GM23338 (cell line): ENCODE results near the gene MORC1. TPM values are rescaled to one million over a fixed set of nuclear protein-coding genes. Genes with fewer than 3 reads are reported as not detected.

ENCODE experiments used
- ATAC-seq: fragments of 200-7000 bp; cut with Tn5 transposase; 3 replicates; pipeline ENCODE4 v1.9.1; 2020
- DNase-seq: peaks from one replicate; pipeline ENCODE4 v3.0.0-alpha.2; 2015; ENCODE audit warnings: low spot score
- H2AFZ ChIP-seq: fragments of 200-600 bp; sonication (generic); 2 replicates; pipeline ENCODE4 v1.8.0; 2016; ENCODE audit warnings: antibody characterized with exemption, mild to moderate bottlenecking, moderate library complexity
- H3F3A ChIP-seq: fragments of 200-600 bp; sonication (generic); replicated peaks from 2 replicates; pipeline ENCODE4 v1.8.0; 2017; ENCODE audit warnings: antibody characterized with exemption, mixed run types, low read depth
- H3K27ac ChIP-seq: fragments of 200-600 bp; sonication (generic); 2 replicates; pipeline ENCODE4 v1.6.1; 2016; ENCODE audit warnings: low read depth
- H3K27me3 ChIP-seq: fragments of 200-600 bp; sonication (generic); 2 replicates; pipeline ENCODE4 v1.8.0; 2016; ENCODE audit warnings: mild to moderate bottlenecking, mixed run types, moderate library complexity; ENCODE audit not compliant: insufficient read depth
- H3K36me3 ChIP-seq: fragments of 200-600 bp; sonication (generic); 2 replicates; pipeline ENCODE4 v1.8.0; 2016; ENCODE audit warnings: mild to moderate bottlenecking; ENCODE audit not compliant: insufficient read depth
- H3K4me1 ChIP-seq: fragments of 200-600 bp; sonication (generic); 2 replicates; pipeline ENCODE4 v1.8.0; 2016; ENCODE audit warnings: mild to moderate bottlenecking, moderate library complexity; ENCODE audit not compliant: insufficient read depth
- H3K4me2 ChIP-seq: fragments of 200-600 bp; sonication (generic); 2 replicates; pipeline ENCODE4 v1.7.1; 2017; ENCODE audit warnings: mixed run types
- H3K4me3 ChIP-seq: fragments of 200-600 bp; sonication (generic); 2 replicates; pipeline ENCODE4 v1.6.1; 2016; ENCODE audit warnings: mixed run types
- H3K79me2 ChIP-seq: fragments of 200-600 bp; sonication (generic); replicated peaks from 2 replicates; pipeline ENCODE4 v1.8.0; 2017; ENCODE audit warnings: mild to moderate bottlenecking; ENCODE audit not compliant: insufficient read depth
- H3K9me2 ChIP-seq: fragments of 200-600 bp; sonication (generic); 2 replicates; pipeline ENCODE4 v1.8.0; 2017; ENCODE audit not compliant: insufficient read depth
- H4K20me1 ChIP-seq: fragments of 200-600 bp; sonication (generic); replicated peaks from 2 replicates; pipeline ENCODE4 v1.8.0; 2017; ENCODE audit warnings: mild to moderate bottlenecking; ENCODE audit not compliant: insufficient read depth
- H3K27ac Mint-ChIP-seq: 2 replicates; pipeline ENCODE4 v1.8.0; 2020; ENCODE audit warnings: inconsistent platforms, mild to moderate bottlenecking, moderate library complexity, mixed read lengths
- H3K27me3 Mint-ChIP-seq: 3 replicates; pipeline ENCODE4 v1.8.0; 2022; ENCODE audit warnings: low read depth, mild to moderate bottlenecking, moderate library complexity, mixed read lengths, inconsistent platforms; ENCODE audit not compliant: insufficient read depth, poor library complexity
- H3K36me3 Mint-ChIP-seq: 3 replicates; pipeline ENCODE4 v1.8.0; 2021; ENCODE audit warnings: low read depth, mild to moderate bottlenecking, inconsistent platforms, moderate library complexity, mixed read lengths
- H3K4me1 Mint-ChIP-seq: 3 replicates; pipeline ENCODE4 v1.8.0; 2020; ENCODE audit warnings: mild to moderate bottlenecking, inconsistent platforms, mixed read lengths
- H3K4me3 Mint-ChIP-seq: 3 replicates; pipeline ENCODE4 v1.8.0; 2021; ENCODE audit warnings: moderate library complexity, mild to moderate bottlenecking, inconsistent platforms, mixed read lengths
- H3K9me3 Mint-ChIP-seq: 3 replicates; pipeline ENCODE4 v1.8.0; 2020; ENCODE audit warnings: moderate library complexity, mild to moderate bottlenecking, inconsistent platforms, mixed read lengths
- CREB1 ChIP-seq: fragments of 250-450 bp; sonication (Bioruptor Pico); IDR thresholded peaks from 2 replicates; pipeline ENCODE4 v1.5.0; 2020; ENCODE audit warnings: low read depth, mild to moderate bottlenecking, moderate library complexity
- CTCF ChIP-seq, 2 experiments: fragments of 200-600 bp in 1 of 2; sonication (generic) in 1 of 2; conservative IDR thresholded peaks; 2 replicates each; pipeline versions ENCODE4 v1.5.1 to v1.6.1; 2016 to 2017; ENCODE audit warnings: antibody characterized with exemption in 2 of 2, low read depth in 2 of 2, mild to moderate bottlenecking in 2 of 2, moderate library complexity in 1 of 2
- EZH2 ChIP-seq: fragments of 200-600 bp; sonication (generic); IDR thresholded peaks from one replicate; pipeline ENCODE4 v1.8.0; 2017; ENCODE audit warnings: antibody characterized with exemption, mild to moderate bottlenecking, low read depth; ENCODE audit not compliant: unreplicated experiment
- EZH2phosphoT487 ChIP-seq: fragments of 200-600 bp; sonication (generic); IDR thresholded peaks from one replicate; pipeline ENCODE4 v1.8.1; 2018; ENCODE audit warnings: antibody characterized with exemption; ENCODE audit not compliant: unreplicated experiment
- NANOG ChIP-seq: IDR thresholded peaks from 2 replicates; pipeline ENCODE4 v1.6.1; 2016; ENCODE audit warnings: antibody characterized with exemption, borderline replicate concordance
- POLR2AphosphoS5 ChIP-seq: IDR thresholded peaks from 2 replicates; pipeline ENCODE4 v1.6.1; 2016; ENCODE audit warnings: antibody characterized with exemption, low read depth
- STAT1 ChIP-seq: IDR thresholded peaks from one replicate; pipeline ENCODE4 v1.6.1; 2016; ENCODE audit warnings: antibody characterized with exemption; ENCODE audit not compliant: unreplicated experiment
- ZNF114 ChIP-seq: fragments of 250-450 bp; sonication (Bioruptor Pico); IDR thresholded peaks from 2 replicates; pipeline ENCODE4 v1.5.0; 2020; ENCODE audit warnings: mild to moderate bottlenecking, moderate library complexity
- ZNF462 ChIP-seq: fragments of 250-450 bp; sonication (Bioruptor Pico); IDR thresholded peaks from 2 replicates; pipeline ENCODE4 v1.5.0; 2020; ENCODE audit warnings: mild to moderate bottlenecking, moderate library complexity
- polyA plus RNA-seq: library from polyadenylated mRNA; unstranded; fragments of >200 nt; fragmentation: Nextera tagmentation; extraction: Ambion mirVana; gene quantifications from 2 replicates; pipeline ENCODE4 v1.2.1, GENCODE V29; 2016
- total RNA-seq: library from RNA; depleted of rRNA; stranded (reverse); fragments of >200 nt; shearing (Covaris generic); gene quantifications from 2 replicates; pipeline ENCODE4 v1.2.3, GENCODE V29; 2014

MORC1 gene
- total and polyA plus RNA-seq, 2 experiments from 2014 or later = not detected

GRCh38 chr3:109023656-109024254 is 94.2 kb downstream of the MORC1 start:
- no peak overlapping the region for H3K4me3 ChIP-seq
- Mint-ChIP-seq H3K4me3 (no peak overlapping the region), H3K36me3 (no peaks in the 10 kb centered on the region), H3K4me1 (0 out of 3 replicates have a peak, but pooled peaks cover 2% of the 10 kb centered on the region), H3K27me3 (no peaks in the 10 kb centered on the region), H3K27ac (no peak overlapping the region), H3K9me3 (no peaks in the 10 kb centered on the region; the same call in 2 of the 3 replicates)
- TF ChIP-seq CTCF (conservative IDR thresholded peaks at IDR 0.05; ENCODE audit: low read depth in 2 of 2) (peak; percentile 81 to 98), CREB1 (CRISPR knock-in tag) (no peak)
- H3K4me1 ChIP-seq = no peaks in the 10 kb centered on the region; the same call in 1 of the 2 replicates
- no peaks in the 10 kb centered on the region for H3K27me3 ChIP-seq
- DNase-seq = peak; percentile 68
- no peaks in the 10 kb centered on the region for H3K9me2 ChIP-seq
- no peaks in the 10 kb centered on the region for H3F3A ChIP-seq
- H3K36me3 ChIP-seq = no peaks in the 10 kb centered on the region
- H2AFZ ChIP-seq = no peak overlapping the region
- H4K20me1 ChIP-seq = no peaks in the 10 kb centered on the region
- ATAC-seq = peak; percentile 57
- H3K4me2 ChIP-seq = no peak overlapping the region
- H3K27ac ChIP-seq = no peak overlapping the region
- no peaks in the 10 kb centered on the region for H3K79me2 ChIP-seq

- Histone ChIP-seq H3F3A (no peaks in the 10 kb centered on the region), H3K27ac (no peak overlapping the region), H3K79me2 (no peaks in the 10 kb centered on the region), H4K20me1 (no peaks in the 10 kb centered on the region), H3K4me1 (no peaks in the 10 kb centered on the region; the same call in 1 of the 2 replicates), H3K36me3 (no peaks in the 10 kb centered on the region), H3K27me3 (no peaks in the 10 kb centered on the region), H3K4me3 (no peak overlapping the region), H2AFZ (no peak overlapping the region), H3K9me2 (no peaks in the 10 kb centered on the region), H3K4me2 (no peak overlapping the region)
- DNase-seq = no peak
- Mint-ChIP-seq H3K36me3 (no peaks in the 10 kb centered on the region), H3K4me1 (0 out of 3 replicates have a peak, but pooled peaks cover 2% of the 10 kb centered on the region), H3K4me3 (no peak overlapping the region), H3K27ac (no peak overlapping the region), H3K9me3 (no peaks in the 10 kb centered on the region; the same call in 2 of the 3 replicates), H3K27me3 (no peaks in the 10 kb centered on the region)
- no peak for TF ChIP-seq STAT1
- no peak for TF ChIP-seq NANOG
- no peak for TF ChIP-seq EZH2phosphoT487
- TF ChIP-seq ZNF114 = no peak
- TF ChIP-seq ZNF462 (CRISPR knock-in tag) = no peak
- no peak for TF ChIP-seq POLR2AphosphoS5
- TF ChIP-seq EZH2 = no peak
- no peak for ATAC-seq
Measured at GRCh38 chr3:109023167-109023566, 94.8 kb downstream of the MORC1 start.
